Measurements from ENCODE around the gene FILIP1L.

DNA sequence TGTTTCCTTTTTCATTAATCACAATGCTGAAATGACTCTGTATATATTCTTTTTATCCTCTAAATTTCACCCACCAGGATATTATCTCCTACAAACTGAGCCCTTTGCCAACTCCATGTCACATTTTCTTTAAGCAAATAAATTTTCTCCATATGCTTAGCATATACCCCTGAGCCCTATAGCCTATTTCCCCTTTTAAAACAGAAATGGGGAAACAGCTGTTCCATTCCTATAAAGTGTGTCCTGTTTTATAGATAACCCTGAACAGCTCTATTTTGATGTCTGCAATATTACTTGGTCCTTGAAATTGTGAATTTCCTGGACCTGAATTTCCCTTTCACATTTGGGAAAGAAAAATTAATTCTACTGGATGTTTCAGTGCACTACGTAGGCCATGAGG, 15.6 kb upstream of the FILIP1L start:
- TF ChIP-seq, protein P1, sequence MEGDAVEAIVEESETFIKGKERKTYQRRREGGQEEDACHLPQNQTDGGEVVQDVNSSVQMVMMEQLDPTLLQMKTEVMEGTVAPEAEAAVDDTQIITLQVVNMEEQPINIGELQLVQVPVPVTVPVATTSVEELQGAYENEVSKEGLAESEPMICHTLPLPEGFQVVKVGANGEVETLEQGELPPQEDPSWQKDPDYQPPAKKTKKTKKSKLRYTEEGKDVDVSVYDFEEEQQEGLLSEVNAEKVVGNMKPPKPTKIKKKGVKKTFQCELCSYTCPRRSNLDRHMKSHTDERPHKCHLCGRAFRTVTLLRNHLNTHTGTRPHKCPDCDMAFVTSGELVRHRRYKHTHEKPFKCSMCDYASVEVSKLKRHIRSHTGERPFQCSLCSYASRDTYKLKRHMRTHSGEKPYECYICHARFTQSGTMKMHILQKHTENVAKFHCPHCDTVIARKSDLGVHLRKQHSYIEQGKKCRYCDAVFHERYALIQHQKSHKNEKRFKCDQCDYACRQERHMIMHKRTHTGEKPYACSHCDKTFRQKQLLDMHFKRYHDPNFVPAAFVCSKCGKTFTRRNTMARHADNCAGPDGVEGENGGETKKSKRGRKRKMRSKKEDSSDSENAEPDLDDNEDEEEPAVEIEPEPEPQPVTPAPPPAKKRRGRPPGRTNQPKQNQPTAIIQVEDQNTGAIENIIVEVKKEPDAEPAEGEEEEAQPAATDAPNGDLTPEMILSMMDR (IDR thresholded peaks at IDR 0.05) = no peak
- TF ChIP-seq EZH2 (IDR thresholded peaks at IDR 0.05) = no peak
